ENCODE measurements around the gene VEZT.

The VEZT gene

DNA sequence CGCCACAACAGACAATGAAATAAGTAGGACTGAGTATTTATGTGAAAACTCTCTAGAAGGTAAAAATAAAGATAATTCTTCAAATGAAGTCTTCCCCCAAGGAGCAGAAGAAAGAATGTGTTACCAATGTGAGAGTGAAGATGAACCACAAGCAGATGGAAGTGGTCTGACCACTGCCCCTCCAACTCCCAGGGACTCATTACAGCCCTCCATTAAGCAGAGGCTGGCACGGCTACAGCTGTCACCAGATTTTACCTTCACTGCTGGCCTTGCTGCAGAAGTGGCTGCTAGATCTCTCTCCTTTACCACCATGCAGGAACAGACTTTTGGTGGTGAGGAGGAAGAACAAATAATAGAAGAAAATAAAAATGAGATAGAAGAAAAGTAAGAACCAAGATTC is 82.7 kb downstream of the VEZT start:
- H4K20me1 ChIP-seq (ENCODE audit: insufficient read depth, low read length): no peaks in the 10 kb centered on the region
- no peak overlapping the region for H3K27ac ChIP-seq (ENCODE audit: low read depth, low read length, poor library complexity, severe bottlenecking)
- no peaks in the 10 kb centered on the region; the same call in 1 of the 2 replicates for H3F3A ChIP-seq (ENCODE audit: insufficient read depth, low read length)
- H3K4me3 ChIP-seq (ENCODE audit: low read depth, low read length, poor library complexity, severe bottlenecking): no peak overlapping the region
- H3K4me2 ChIP-seq (ENCODE audit: low read length): no peak overlapping the region
- TF ChIP-seq CTCF (IDR thresholded peaks at IDR 0.05; ENCODE audit: low read length) (no peak), EZH2 (IDR thresholded peaks at IDR 0.05; ENCODE audit: borderline replicate concordance, low read length) (no peak)
- H3K79me2 ChIP-seq (ENCODE audit: insufficient read depth, low read length): no peaks in the 10 kb centered on the region
- no peaks in the 10 kb centered on the region for H3K9me3 ChIP-seq (ENCODE audit: low read length)
- H2AFZ ChIP-seq (ENCODE audit: low read length): no peak overlapping the region
- no peak overlapping the region for H3K9ac ChIP-seq (ENCODE audit: low read length)
- H3K9me2 ChIP-seq (ENCODE audit: low read depth, low read length): no peaks in the 10 kb centered on the region
- H3K4me1 ChIP-seq (ENCODE audit: insufficient read depth, low read length, severe bottlenecking): no peaks in the 10 kb centered on the region
- H3K27me3 ChIP-seq (ENCODE audit: insufficient read depth, low read length): no peaks in the 10 kb centered on the region
- H3K36me3 ChIP-seq (ENCODE audit: insufficient read depth, low read length): peaks cover 62% of the 10 kb centered on the region

- no peaks in the 10 kb centered on the region for H3K4me1 ChIP-seq (ENCODE audit: insufficient read depth, low read length, severe bottlenecking)
- no peak overlapping the region for H3K4me2 ChIP-seq (ENCODE audit: low read length)
- H3K9me2 ChIP-seq (ENCODE audit: low read depth, low read length): no peaks in the 10 kb centered on the region
- H3K4me3 ChIP-seq (ENCODE audit: low read depth, low read length, poor library complexity, severe bottlenecking): no peak overlapping the region
- no peak for TF ChIP-seq EZH2 (IDR thresholded peaks at IDR 0.05; ENCODE audit: borderline replicate concordance, low read length)
- TF ChIP-seq CTCF (IDR thresholded peaks at IDR 0.05; ENCODE audit: low read length): no peak
- no peak overlapping the region for H3K27ac ChIP-seq (ENCODE audit: low read depth, low read length, poor library complexity, severe bottlenecking)
- no peaks in the 10 kb centered on the region for H4K20me1 ChIP-seq (ENCODE audit: insufficient read depth, low read length)
- no peaks in the 10 kb centered on the region for H3K79me2 ChIP-seq (ENCODE audit: insufficient read depth, low read length)
- no peak overlapping the region for H2AFZ ChIP-seq (ENCODE audit: low read length)
- H3K9me3 ChIP-seq (ENCODE audit: low read length): no peaks in the 10 kb centered on the region
- H3K36me3 ChIP-seq (ENCODE audit: insufficient read depth, low read length): peaks cover 40% of the 10 kb centered on the region
- no peaks in the 10 kb centered on the region; the same call in 1 of the 2 replicates for H3F3A ChIP-seq (ENCODE audit: insufficient read depth, low read length)
- H3K9ac ChIP-seq (ENCODE audit: low read length): no peak overlapping the region
- H3K27me3 ChIP-seq (ENCODE audit: insufficient read depth, low read length): no peaks in the 10 kb centered on the region
Measured at GRCh38 chr12:95303476-95303875, 85.9 kb downstream of the VEZT start.

DNA sequence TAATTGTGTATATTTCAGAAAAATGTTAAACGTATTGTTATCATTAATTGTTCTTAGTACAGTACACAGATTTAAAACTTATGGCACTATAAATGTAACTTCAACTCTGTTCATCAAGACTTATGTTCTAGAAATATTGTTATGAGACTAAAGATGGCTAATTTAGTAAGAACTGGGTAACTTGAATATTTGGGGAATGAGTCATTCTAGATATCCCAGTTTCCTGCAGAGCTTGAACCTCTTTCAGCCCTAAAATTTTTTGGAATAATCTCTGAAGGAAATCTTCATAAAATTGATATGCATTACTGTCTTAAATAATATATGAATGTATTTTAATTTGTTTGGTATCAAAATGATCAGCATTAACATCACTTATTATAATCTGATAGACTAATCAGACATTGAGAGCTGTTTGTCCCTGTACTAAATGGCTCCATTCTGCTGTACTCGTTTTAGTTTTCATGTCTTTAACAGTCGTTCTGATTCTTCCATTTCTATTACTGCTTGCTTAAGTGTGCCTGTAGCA is 87.1 kb downstream of the VEZT start:
- Histone ChIP-seq H3K79me2 (ENCODE audit: insufficient read depth, low read length) (no peaks in the 10 kb centered on the region), H3K4me2 (ENCODE audit: low read length) (no peak overlapping the region), H3K27ac (ENCODE audit: low read depth, low read length, poor library complexity, severe bottlenecking) (no peak overlapping the region), H2AFZ (ENCODE audit: low read length) (no peak overlapping the region), H3K9me2 (ENCODE audit: low read depth, low read length) (no peaks in the 10 kb centered on the region), H3K4me3 (ENCODE audit: low read depth, low read length, poor library complexity, severe bottlenecking) (no peak overlapping the region), H3K36me3 (ENCODE audit: insufficient read depth, low read length) (peaks cover 44% of the 10 kb centered on the region), H3F3A (ENCODE audit: insufficient read depth, low read length) (no peaks in the 10 kb centered on the region), H3K4me1 (ENCODE audit: insufficient read depth, low read length, severe bottlenecking) (no peaks in the 10 kb centered on the region), H3K27me3 (ENCODE audit: insufficient read depth, low read length) (no peaks in the 10 kb centered on the region), H3K9me3 (ENCODE audit: low read length) (no peaks in the 10 kb centered on the region), H4K20me1 (ENCODE audit: insufficient read depth, low read length) (no peaks in the 10 kb centered on the region), H3K9ac (ENCODE audit: low read length) (no peak overlapping the region)
- no peak for TF ChIP-seq CTCF (IDR thresholded peaks at IDR 0.05; ENCODE audit: low read length)
- no peak for TF ChIP-seq EZH2 (IDR thresholded peaks at IDR 0.05; ENCODE audit: borderline replicate concordance, low read length)

Measured in OCI-LY1 (cell line).